PC-3 (cell line): ENCODE data around the gene CFAP58. TPM values are rescaled to one million over a fixed set of nuclear protein-coding genes. Genes with fewer than 3 reads are reported as not detected.

ENCODE experiments used
- ATAC-seq: fragments of 200-7000 bp; cut with Tn5 transposase; 2 replicates; pipeline ENCODE4 v1.9.1; 2020; ENCODE audit warnings: mild to moderate bottlenecking, moderate library complexity
- BruUV-seq: library from RNA; stranded (reverse); fragments of 400-500 nt; replicated peaks from 2 replicates; lab custom pipeline; 2021; lab: Mats Ljungman, UMichigan
- CTCF ChIA-PET: fragments of 300-600 bp; sonication (Branson Sonifier 250); formaldehyde crosslinking; loops from one replicate; lab custom pipeline; 2022; ENCODE audit warnings: antibody characterized with exemption; lab: Charles Lee
- POLR2A ChIA-PET: fragments of 300-600 bp; sonication (Branson Sonifier 250); formaldehyde crosslinking; loops from one replicate; lab custom pipeline; 2022; ENCODE audit warnings: antibody characterized with exemption; ENCODE audit not compliant: unreplicated experiment; lab: Charles Lee
- DNase-seq: peaks from one replicate; pipeline ENCODE4 v3.0.0-alpha.2; 2015
- H2AFZ ChIP-seq: fragments of 300-600 bp; sonication (generic); 2 replicates; pipeline ENCODE4 v1.6.0; 2016; ENCODE audit warnings: antibody characterized with exemption, low read length
- H3F3A ChIP-seq: fragments of 300-600 bp; sonication (generic); one replicate; pipeline ENCODE4 v1.6.0; 2017; ENCODE audit warnings: antibody characterized with exemption, low read length, control low read depth, mild to moderate bottlenecking; ENCODE audit not compliant: unreplicated experiment
- H3K27ac ChIP-seq: fragments of 300-600 bp; sonication (generic); 2 replicates; pipeline ENCODE4 v1.5.1; 2016; ENCODE audit warnings: mild to moderate bottlenecking, low read length
- H3K27me3 ChIP-seq: fragments of 300-600 bp; sonication (generic); 2 replicates; pipeline ENCODE4 v1.6.1; 2016; ENCODE audit warnings: low read length, mixed read lengths
- H3K36me3 ChIP-seq: fragments of 300-600 bp; sonication (generic); 2 replicates; pipeline ENCODE4 v1.6.1; 2016; ENCODE audit warnings: low read depth, mixed run types, low read length, mixed read lengths
- H3K4me1 ChIP-seq: fragments of 300-600 bp; sonication (generic); 2 replicates; pipeline ENCODE4 v1.5.1; 2016; ENCODE audit warnings: low read length; ENCODE audit not compliant: insufficient read depth
- H3K4me2 ChIP-seq: fragments of 300-600 bp; sonication (generic); 2 replicates; pipeline ENCODE4 v1.6.0; 2016; ENCODE audit warnings: low read length
- H3K4me3 ChIP-seq: fragments of 300-600 bp; sonication (generic); 2 replicates; pipeline ENCODE4 v1.5.1; 2016; ENCODE audit warnings: mild to moderate bottlenecking, low read length, mixed read lengths
- H3K79me2 ChIP-seq: fragments of 300-600 bp; sonication (generic); 2 replicates; pipeline ENCODE4 v1.6.1; 2017; ENCODE audit warnings: low read length, mixed read lengths
- H3K9ac ChIP-seq: fragments of 300-600 bp; sonication (generic); 2 replicates; pipeline ENCODE4 v1.6.0; 2016; ENCODE audit warnings: mild to moderate bottlenecking, low read length
- H3K9me2 ChIP-seq: fragments of 300-600 bp; sonication (generic); replicated peaks from 2 replicates; pipeline ENCODE4 v1.6.1; 2016; ENCODE audit warnings: mixed run types, low read length, mixed read lengths
- H3K9me3 ChIP-seq: fragments of 300-600 bp; sonication (generic); 2 replicates; pipeline ENCODE4 v1.6.1; 2016; ENCODE audit warnings: low read length, mixed read lengths
- H4K20me1 ChIP-seq: fragments of 300-600 bp; sonication (generic); 2 replicates; pipeline ENCODE4 v1.6.1; 2016; ENCODE audit warnings: low read length, mixed read lengths
- CTCF ChIP-seq: fragments of 300-600 bp; sonication (generic); conservative IDR thresholded peaks from 2 replicates; pipeline ENCODE4 v1.5.1; 2017; ENCODE audit warnings: antibody characterized with exemption, low read depth, mild to moderate bottlenecking, low read length
- EZH2 ChIP-seq: fragments of 300-600 bp; sonication (generic); IDR thresholded peaks from one replicate; pipeline ENCODE4 v1.6.1; 2017; ENCODE audit warnings: antibody characterized with exemption, mild to moderate bottlenecking, low read length; ENCODE audit not compliant: unreplicated experiment
- EZH2phosphoT487 ChIP-seq: fragments of 300-600 bp; sonication (generic); IDR thresholded peaks from 2 replicates; pipeline ENCODE4 v1.6.1; 2018; ENCODE audit warnings: mild to moderate bottlenecking, antibody characterized with exemption, low read length, borderline replicate concordance
- intact Hi-C: fragments of 100-400 bp; cut with micrococcal nuclease; formaldehyde crosslinking; loops from 2 replicates; pipeline ENCODE4 v1.9.0; 2023
- total RNA-seq: library from RNA; depleted of rRNA; stranded (reverse); fragments of >200 nt; gene quantifications from 2 replicates; pipeline ENCODE4 v1.2.3, GENCODE V29; 2014

CFAP58 gene
- total RNA-seq, 1 experiment from 2014 or later = 0.26 TPM

GRCh38 chr10:104317726-104318299 lies 35.8 kb upstream of the CFAP58 start:
- H3K4me1 ChIP-seq = peaks cover 16% of the 10 kb centered on the region
- H2AFZ ChIP-seq = no peak overlapping the region
- peaks cover 13% of the 10 kb centered on the region; the same call in 1 of the 2 replicates for H3K36me3 ChIP-seq
- H3K27ac ChIP-seq = peak overlapping the region; percentile 31; the same call in 1 of the 2 replicates
- no peak overlapping the region for H3K9ac ChIP-seq
- CTCF ChIA-PET = no interaction called here
- peaks cover 24% of the 10 kb centered on the region; the same call in 1 of the 2 replicates for H4K20me1 ChIP-seq
- H3F3A ChIP-seq = no peaks in the 10 kb centered on the region
- DNase-seq (peak; percentile 56), ATAC-seq (peak; percentile 95)
- H3K79me2 ChIP-seq = peaks cover 74% of the 10 kb centered on the region
- BruUV-seq = no TSS peak
- no peaks in the 10 kb centered on the region for H3K27me3 ChIP-seq
- peak overlapping the region; percentile 45 for H3K4me2 ChIP-seq
- H3K9me3 ChIP-seq = no peaks in the 10 kb centered on the region
- POLR2A ChIA-PET = no interaction called here
- no peak overlapping the region for H3K4me3 ChIP-seq
- intact Hi-C loops = no loop called here
- no peak for TF ChIP-seq EZH2phosphoT487
- no peak for TF ChIP-seq EZH2
- TF ChIP-seq CTCF = no peak
- H3K9me2 ChIP-seq = no peaks in the 10 kb centered on the region

GRCh38 chr10:104318326-104318725 lies 35.3 kb upstream of the CFAP58 start:
- no peak for ATAC-seq
- H3K4me1 ChIP-seq = peaks cover 16% of the 10 kb centered on the region
- CTCF ChIA-PET = no interaction called here

More at GRCh38 chr10:104318326-104318725, 35.3 kb upstream of the CFAP58 start:
- Histone ChIP-seq H3K4me2 (0 out of 2 replicates have a peak overlapping the region, but pooled peaks have one; percentile 45), H3K79me2 (peaks cover 79% of the 10 kb centered on the region), H2AFZ (no peak overlapping the region), H3K9me2 (no peaks in the 10 kb centered on the region), H3K27ac (no peak overlapping the region; the same call in 1 of the 2 replicates), H3K4me3 (no peak overlapping the region), H3K27me3 (no peaks in the 10 kb centered on the region), H4K20me1 (peaks cover 24% of the 10 kb centered on the region; the same call in 1 of the 2 replicates), H3K9ac (no peak overlapping the region), H3F3A (no peaks in the 10 kb centered on the region), H3K9me3 (no peaks in the 10 kb centered on the region), H3K36me3 (peaks cover 8% of the 10 kb centered on the region; the same call in 1 of the 2 replicates)
- DNase-seq = no peak
- POLR2A ChIA-PET = no interaction called here
- no TSS peak for BruUV-seq
- no peak for TF ChIP-seq CTCF
- no peak for TF ChIP-seq EZH2phosphoT487
- TF ChIP-seq EZH2 = no peak
- intact Hi-C loops = no loop called here
